Stimulated activated CD8-positive, alpha-beta memory T cell treated with anti-CD3 and anti-CD28 coated beads, Interleukin-7, amount 100 ng/mL, for 48 hours (primary cell): ENCODE results near the gene TMEM191B.
"Not testable (repeated sequence)": the region's sequence is repeated elsewhere in the genome, so short reads cannot be mapped to it uniquely, and the experiment has no call there.

Experiments
- DNase-seq, 2 donors: peaks; one replicate each; pipeline ENCODE4 v3.0.0-alpha.2; 2020; ENCODE audit warnings: low read depth in 1 of 2; ENCODE audit errors: extremely low read depth in 1 of 2

Gene TMEM191B

DNA sequence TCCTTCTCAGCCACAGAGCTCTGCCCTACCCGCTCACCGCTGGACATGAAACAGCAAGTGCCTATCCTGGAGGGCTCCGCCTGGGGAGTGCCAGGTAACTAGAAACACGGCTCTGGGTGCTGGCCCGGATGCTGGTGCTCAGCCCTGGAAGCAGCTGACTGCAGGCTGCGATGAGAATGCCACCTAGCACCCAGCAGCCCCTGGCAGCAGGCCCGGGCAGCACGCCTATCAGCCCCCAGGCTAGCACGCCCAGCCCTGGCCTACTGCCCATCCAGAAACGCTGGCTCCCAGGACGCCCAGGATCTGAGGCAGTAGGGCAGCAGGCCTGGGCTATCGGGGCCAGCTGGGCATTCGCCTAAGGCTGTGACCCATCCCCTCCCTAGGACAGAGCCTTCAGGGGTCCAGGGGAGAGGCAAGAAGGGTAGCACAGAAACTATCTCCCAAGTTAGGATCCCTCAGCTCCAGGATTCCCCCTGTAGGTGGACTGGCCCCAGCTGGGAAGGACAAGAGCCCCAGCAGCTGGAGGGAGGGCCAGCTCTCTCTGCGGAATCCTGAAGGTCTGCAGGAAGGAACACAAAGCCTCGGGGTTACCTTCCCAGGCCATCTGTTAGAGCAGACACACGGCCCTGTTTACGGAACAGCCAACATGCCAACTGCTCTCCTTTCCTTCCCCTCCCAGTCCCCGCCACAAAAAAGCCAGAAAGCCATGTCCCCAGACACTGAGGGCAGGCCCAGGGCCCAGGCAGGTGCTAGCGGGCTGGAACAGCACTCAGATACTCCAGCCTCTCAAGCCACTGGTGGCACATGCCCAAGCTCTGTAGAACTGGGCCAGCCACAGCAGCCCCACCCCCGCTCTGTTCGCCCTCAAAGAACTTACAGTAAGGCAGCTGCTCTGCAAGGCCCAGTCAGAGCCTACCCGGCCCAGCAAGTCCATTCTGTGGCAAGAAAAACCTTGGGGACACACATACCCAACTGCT, 27.0 kb downstream of the TMEM191B start:
- DNase-seq, result not testable (repeated sequence)

DNA sequence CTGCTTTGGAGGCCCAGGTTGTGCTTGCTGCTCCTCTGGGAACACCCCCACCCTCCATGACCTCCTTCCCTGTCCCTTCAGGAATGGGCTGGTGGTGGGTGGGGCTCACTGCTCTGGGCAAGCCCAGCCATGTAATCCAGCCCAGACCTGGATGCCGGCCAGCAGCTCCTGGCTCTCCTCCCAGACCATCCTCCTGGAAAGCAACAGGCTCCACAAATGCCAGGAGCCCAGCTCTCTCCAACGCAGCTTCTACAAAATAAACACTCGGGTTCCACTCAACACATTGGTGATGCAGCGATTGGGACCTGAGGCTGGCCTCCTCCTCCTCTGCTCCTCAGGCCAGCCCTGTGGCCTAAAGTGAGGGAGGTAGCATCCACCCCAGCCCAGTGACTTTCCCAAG, 30.9 kb downstream of the TMEM191B start:
- DNase-seq, result not testable (repeated sequence)

DNA sequence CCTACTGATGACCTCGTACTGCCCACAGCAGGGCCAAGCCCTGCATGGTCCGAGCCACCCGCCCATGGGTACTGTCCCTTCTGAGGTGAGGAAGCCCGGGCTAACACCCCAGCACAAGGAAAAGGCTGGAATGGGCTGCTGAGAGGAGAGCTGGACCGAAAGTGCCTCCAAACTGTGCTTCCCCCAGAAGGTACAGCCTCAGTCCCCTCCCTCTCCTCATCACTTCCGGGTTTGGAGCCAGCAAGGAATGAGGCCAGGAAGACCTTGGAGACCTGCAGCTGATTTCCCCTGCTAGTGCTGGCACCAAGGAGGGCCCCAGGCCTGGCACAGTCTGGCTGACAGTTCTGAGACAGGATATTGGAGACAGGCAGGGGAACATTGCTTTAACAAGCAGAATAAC, 31.3 kb downstream of the TMEM191B start:
- not testable (repeated sequence) for DNase-seq

DNA sequence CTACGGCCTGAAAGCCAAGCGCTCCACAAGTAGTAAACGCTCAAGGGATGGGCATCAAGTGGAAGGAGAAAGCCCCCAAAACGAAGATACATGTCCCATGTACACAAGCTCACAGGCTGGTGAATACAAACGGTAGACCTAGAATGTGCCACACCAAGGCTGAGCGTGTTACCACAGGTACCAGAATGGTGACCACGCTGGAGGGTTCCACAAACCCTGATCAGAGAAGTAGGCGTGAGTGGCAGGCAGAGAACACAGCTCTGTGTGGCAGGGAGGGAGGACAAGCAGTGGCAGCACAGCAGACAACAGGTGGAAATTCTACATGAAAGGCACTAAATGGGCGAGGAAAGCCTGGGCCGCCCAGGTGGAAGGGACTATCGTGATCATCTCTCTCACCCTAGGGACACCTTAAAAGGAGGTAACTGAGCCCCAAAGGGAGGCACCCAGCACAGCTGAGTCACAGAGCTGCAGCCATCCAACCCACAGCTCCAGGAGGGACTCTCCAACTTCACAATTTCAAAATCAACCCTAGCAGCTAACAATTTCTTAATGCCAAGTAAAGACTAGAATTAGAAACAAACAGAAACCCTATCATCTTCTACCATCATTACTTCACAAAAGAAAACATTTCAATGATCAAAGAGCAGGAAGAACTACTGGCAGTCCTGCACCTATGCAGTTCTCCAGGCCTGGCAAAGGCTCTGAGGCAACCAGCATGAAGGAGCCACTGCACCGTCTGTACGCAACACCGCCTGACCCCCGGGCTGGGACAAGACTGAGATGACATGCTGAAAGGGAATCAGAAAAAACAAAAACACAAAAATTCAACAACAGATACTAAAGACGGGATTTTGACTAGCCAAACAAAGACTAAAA, 32.7 kb downstream of the TMEM191B start:
- not testable (repeated sequence) for DNase-seq

DNA sequence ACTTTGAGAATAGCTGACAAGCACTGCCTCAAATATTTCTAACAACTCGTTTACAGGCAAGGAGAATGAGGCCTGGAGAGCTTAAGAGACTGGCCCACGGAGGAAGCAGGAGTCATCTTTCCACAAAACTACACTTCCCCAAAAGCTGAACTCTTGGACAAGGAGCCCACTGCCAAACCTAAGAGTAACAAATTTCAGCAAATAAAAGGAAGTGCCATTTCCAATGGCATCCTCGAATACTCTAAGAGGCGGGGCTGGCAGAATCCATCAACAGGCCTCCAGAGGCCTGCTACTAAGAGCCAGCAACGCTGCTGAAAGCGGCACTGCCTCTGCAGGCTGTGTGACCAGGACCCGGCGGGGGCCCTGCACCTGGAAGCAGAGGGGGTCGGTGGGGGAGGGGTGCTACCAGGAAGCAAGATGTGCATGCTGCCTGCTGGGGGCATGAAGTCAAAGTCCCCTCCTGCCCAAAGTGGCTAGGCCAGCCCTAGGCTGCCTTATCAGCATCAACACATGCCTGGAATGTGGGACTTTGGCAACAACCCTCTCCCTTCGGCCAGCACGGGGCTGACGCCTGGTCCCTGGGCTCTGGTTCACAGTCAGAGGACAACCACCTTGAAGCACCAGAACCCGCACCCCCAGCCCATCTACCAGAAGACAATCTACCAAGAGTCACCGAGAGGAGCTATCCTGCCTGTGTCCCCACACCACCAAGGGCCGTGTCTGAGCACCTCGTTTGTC, 43.1 kb downstream of the TMEM191B start:
- DNase-seq, result not testable (repeated sequence)

DNA sequence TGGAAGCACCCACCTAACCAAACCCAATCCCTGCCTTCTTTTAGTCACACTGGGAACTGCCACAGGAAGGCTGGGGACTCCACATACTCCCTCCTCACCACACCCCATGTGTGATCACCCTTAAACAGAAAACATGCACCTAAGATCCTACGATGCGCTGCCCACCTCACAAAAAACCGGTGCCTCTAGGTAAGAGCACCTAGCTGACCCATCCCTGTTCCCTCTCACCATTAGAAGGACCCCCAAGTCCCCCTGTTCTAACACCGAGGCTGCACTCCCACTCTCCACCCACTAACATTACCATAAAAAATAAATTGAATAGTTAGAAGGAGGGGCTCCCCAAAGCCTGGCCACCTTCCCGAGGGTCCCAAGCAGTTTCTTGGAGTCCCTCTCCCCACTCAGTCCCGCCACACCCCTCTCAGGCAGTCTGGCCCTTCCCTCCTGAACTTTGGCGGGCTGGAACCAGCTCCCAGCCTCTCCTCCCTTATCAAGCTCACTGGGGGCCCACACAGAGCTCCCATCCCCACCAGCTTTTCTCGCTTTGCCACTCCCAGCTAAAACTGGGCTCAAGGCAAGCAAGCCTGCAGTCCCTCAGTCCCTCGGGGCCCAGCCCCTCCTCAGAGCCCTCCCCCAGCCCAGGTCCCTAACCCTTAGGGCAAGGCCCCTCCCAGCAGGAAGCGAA, 46.0 kb downstream of the TMEM191B start:
- not testable (repeated sequence) for DNase-seq

DNA sequence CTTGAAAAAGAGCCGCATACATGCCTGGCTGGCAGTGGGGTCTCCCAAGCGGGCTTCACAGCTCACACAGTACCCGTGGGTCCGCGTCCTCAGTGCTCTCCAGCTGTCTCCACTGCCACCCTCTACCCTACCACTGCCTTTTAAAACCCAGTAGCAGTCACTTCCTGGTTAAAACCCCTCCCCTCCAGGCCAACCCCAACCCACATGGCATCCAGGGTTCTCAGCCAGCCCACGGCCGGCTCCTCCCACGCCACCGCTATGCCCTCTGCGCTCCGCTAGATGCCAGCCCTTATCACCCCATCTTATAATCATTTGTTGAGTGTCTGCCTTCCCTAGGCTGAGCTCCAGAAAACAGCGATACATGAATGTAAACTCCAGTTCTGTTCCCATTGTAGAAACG, 47.0 kb downstream of the TMEM191B start:
- DNase-seq, result not testable (repeated sequence)

DNA sequence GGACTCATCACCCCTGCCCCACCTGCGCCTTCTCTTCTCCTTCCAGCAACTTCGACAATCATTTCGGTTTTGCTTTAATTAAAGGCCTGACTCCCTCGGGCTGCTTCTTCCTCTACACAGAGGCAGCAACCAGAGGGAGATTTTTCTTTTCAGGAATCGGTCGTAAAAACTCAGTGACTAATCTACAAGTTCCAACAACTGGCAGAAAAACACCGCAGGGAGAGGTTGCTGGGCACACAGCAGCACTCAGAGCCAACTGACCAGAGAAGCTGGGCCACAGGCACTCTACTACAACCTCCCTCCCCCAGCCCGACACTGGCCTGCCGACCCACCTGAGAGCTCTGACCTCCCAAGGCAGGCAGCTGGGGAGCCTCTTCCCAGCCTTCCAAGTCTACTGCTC, 48.1 kb downstream of the TMEM191B start:
- not testable (repeated sequence) for DNase-seq

DNA sequence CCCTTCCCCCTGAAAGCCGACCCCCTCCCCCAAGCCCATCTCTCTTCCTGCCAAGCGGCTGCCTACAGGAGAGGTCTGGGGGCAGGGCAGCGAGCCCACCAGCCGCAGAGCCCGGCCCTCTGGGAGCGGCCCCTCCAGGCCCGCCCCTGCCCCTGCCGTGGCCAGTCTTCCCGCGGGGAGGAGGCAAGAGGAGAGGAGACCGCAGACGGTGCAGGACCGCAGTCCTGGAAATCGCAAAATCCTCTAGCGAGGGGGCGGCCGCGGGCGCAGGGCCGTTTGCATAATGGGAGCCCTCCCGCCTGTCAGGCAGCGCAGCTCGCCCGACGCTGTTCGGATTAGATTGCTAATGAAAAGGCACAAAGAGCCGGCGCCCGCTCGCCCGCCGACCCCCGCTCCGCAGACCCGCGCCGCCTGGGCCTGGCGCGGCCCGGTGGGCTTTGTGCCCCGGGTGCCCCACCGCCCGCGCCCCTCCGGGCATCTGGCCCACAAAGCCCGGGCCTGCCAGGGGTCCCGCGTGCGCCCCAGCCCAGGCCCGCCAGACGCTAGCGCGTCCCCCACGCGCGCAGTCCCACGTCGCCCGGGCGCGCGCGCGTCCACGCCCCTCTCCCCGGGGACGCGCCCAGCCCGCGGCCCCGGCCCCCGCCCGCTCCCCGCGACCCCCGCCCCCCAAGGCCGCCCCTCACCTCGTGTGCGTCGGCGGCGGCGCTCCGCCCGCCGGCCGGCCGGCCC, 49.7 kb downstream of the TMEM191B start:
- not testable (repeated sequence) for DNase-seq

DNA sequence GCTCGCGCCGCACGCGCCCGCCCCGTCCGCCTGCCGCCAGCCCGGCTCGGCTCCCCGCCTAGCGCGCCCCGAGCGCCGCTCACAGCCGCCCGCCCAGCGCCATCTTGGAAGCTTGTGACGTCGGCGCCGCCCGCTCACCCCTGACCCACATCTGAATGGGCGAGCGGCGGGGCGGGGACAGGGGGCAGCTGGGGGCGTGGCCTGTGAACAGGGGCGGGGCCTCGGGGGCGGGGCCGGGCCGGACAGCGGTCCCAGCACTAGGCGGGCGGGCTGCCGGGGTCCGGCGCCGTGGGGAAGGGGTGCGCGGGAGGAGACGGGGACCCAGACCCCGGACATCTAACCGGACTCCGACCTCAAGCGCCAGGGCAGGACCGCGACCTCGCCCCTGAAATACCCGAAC, 50.2 kb downstream of the TMEM191B start:
- not testable (repeated sequence) for DNase-seq
